Keratinocyte (primary cell): ENCODE measurements around the gene STRIP1. TPM values are rescaled to one million over a fixed set of nuclear protein-coding genes. Genes with fewer than 3 reads are reported as not detected.

Experiments
- DNase-seq: peaks from one replicate; pipeline ENCODE4 v3.0.0-alpha.2; 2011; ENCODE audit warnings: low read depth, missing footprints, low spot score
- FAIRE-seq: peaks from 2 replicates; lab custom pipeline; 2011; peaks lifted over from hg19 to GRCh38; lab: Jason Lieb, UNC
- H2AFZ ChIP-seq: 2 replicates; pipeline ENCODE4 v1.6.0; 2012; ENCODE audit warnings: low read length, control low read depth, inconsistent platforms; ENCODE audit not compliant: control insufficient read depth
- H3K27ac ChIP-seq: 2 replicates; pipeline ENCODE4 v1.5.1; 2011; ENCODE audit warnings: low read length; ENCODE audit not compliant: control insufficient read depth, insufficient read depth
- H3K27me3 ChIP-seq: 3 replicates; pipeline ENCODE4 v1.6.0; 2011; ENCODE audit warnings: low read length; ENCODE audit not compliant: control insufficient read depth, insufficient read depth; ENCODE audit errors: extremely low read depth
- H3K36me3 ChIP-seq, 2 experiments: 2 replicates in 1 of 2; 3 replicates in 1 of 2; pipeline ENCODE4 v1.5.1; 2011; ENCODE audit warnings: low read length in 2 of 2, mild to moderate bottlenecking in 1 of 2; ENCODE audit not compliant: control insufficient read depth in 2 of 2, insufficient read depth in 2 of 2; ENCODE audit errors: extremely low read depth in 1 of 2
- H3K4me1 ChIP-seq: 3 replicates; pipeline ENCODE4 v1.5.1; 2011; ENCODE audit warnings: low read length; ENCODE audit not compliant: control insufficient read depth, insufficient read depth; ENCODE audit errors: extremely low read depth
- H3K4me2 ChIP-seq: 3 replicates; pipeline ENCODE4 v1.6.0; 2011; ENCODE audit warnings: low read depth, low read length; ENCODE audit not compliant: control insufficient read depth, insufficient read depth; ENCODE audit errors: extremely low read depth
- H3K4me3 ChIP-seq, 3 experiments: fragments of 200-600 bp in 1 of 3; sonication (generic) in 1 of 3; 2 replicates in 2 of 3; 3 replicates in 1 of 3; pipeline ENCODE4 v1.5.1; 2011 to 2016; ENCODE audit warnings: low read length in 3 of 3, mild to moderate bottlenecking in 3 of 3, control low read depth in 2 of 3, inconsistent platforms in 1 of 3, low read depth in 1 of 3, mixed read lengths in 1 of 3, mixed run types in 1 of 3, moderate library complexity in 1 of 3; ENCODE audit not compliant: control insufficient read depth in 2 of 3, insufficient read depth in 2 of 3; ENCODE audit errors: extremely low read depth in 1 of 3
- H3K79me2 ChIP-seq: 2 replicates; pipeline ENCODE4 v1.6.0; 2012; ENCODE audit warnings: low read length; ENCODE audit not compliant: control insufficient read depth, insufficient read depth
- H3K9ac ChIP-seq: 3 replicates; pipeline ENCODE4 v1.6.0; 2011; ENCODE audit warnings: low read length; ENCODE audit not compliant: control insufficient read depth, insufficient read depth; ENCODE audit errors: extremely low read depth
- H3K9me1 ChIP-seq: 3 replicates; pipeline ENCODE4 v1.6.0; 2011; ENCODE audit warnings: low read length; ENCODE audit not compliant: control insufficient read depth, insufficient read depth; ENCODE audit errors: extremely low read depth
- H3K9me3 ChIP-seq: 2 replicates; pipeline ENCODE4 v1.5.1; 2012; ENCODE audit warnings: low read depth, low read length; ENCODE audit not compliant: control insufficient read depth
- H4K20me1 ChIP-seq: 3 replicates; pipeline ENCODE4 v1.6.0; 2011; ENCODE audit warnings: low read length; ENCODE audit not compliant: control insufficient read depth, insufficient read depth; ENCODE audit errors: extremely low read depth
- CTCF ChIP-seq, 3 experiments: IDR thresholded peaks in 1 of 3; conservative IDR thresholded peaks in 1 of 3; optimal IDR thresholded peaks in 1 of 3; 2 replicates in 2 of 3; 3 replicates in 1 of 3; pipeline versions ENCODE3 to v1.5.1; 2011; ENCODE audit warnings: low read length in 3 of 3, mild to moderate bottlenecking in 3 of 3, moderate library complexity in 2 of 3, control low read depth in 1 of 3, inconsistent platforms in 1 of 3; ENCODE audit not compliant: insufficient read depth in 2 of 3; ENCODE audit errors: extremely low read depth in 1 of 3
- EZH2 ChIP-seq: IDR thresholded peaks from one replicate; pipeline ENCODE4 v1.6.1; 2012; ENCODE audit warnings: inconsistent platforms, mild to moderate bottlenecking, low read length, moderate library complexity
- dilution Hi-C: fragments of 300-500 bp; cut with MboI; formaldehyde crosslinking; loops from one replicate; pipeline ENCODE4 v1.7.0; 2020; ENCODE audit warnings: low sequenced_read_pairs; ENCODE audit not compliant: extremely low pct_ligation_motif_present
- polyA plus RNA-seq, 5 experiments: library from polyadenylated mRNA; depleted of rRNA in 3 of 5; stranded (reverse) in 3 of 5; stranded (forward) in 1 of 5; unstranded in 1 of 5; fragments of >200 nt; gene quantifications; 1 replicate in 1 of 5; 2 replicates in 3 of 5; 3 replicates in 1 of 5; pipeline versions ENCODE4 v1.2.1 to v1.2.3, GENCODE V29; 2011 to 2012; ENCODE audit warnings: missing spikeins in 2 of 5, low read depth in 1 of 5, low replicate concordance in 1 of 5

The STRIP1 gene
- polyA plus RNA-seq, 1 donor (not counting 4 experiments of a cell fraction or from before 2014, with no cell fraction given), result 24.6 TPM

- no peak overlapping the region for H3K4me2 ChIP-seq
- peaks cover 8% of the 10 kb centered on the region for H3K9me1 ChIP-seq
- no peaks in the 10 kb centered on the region for H3K79me2 ChIP-seq
- FAIRE-seq (no peak), DNase-seq (no peak)
- TF ChIP-seq CTCF (optimal IDR thresholded peaks at IDR 0.05 in 1 of 3, IDR thresholded peaks at IDR 0.05 in 1 of 3, conservative IDR thresholded peaks at IDR 0.05 in 1 of 3; ENCODE audit: extremely low read depth in 1 of 3, insufficient read depth in 2 of 3, low read length in 3 of 3) (no peak), EZH2 (no peak)
- H3K4me1 ChIP-seq, result peaks cover 13% of the 10 kb centered on the region
- no peak overlapping the region for H3K9ac ChIP-seq
- no peaks in the 10 kb centered on the region for H3K27me3 ChIP-seq
- dilution Hi-C loops, result no loop called here
- H4K20me1 ChIP-seq, result no peaks in the 10 kb centered on the region
- no peak overlapping the region for H3K4me3 ChIP-seq
- no peak overlapping the region for H3K27ac ChIP-seq
- H3K36me3 ChIP-seq, result peaks cover 8 to 23% of the 10 kb centered on the region in 2 experiments
- H3K9me3 ChIP-seq, result no peaks in the 10 kb centered on the region
- H2AFZ ChIP-seq, result no peak overlapping the region
Measured at GRCh38 chr1:110061341-110061740, 26.9 kb downstream of the STRIP1 start.

- Histone ChIP-seq H3K27me3 (peaks cover 12% of the 10 kb centered on the region), H3K9ac (no peak overlapping the region), H3K4me3 (no peak overlapping the region), H3K27ac (no peak overlapping the region), H3K9me3 (no peaks in the 10 kb centered on the region), H2AFZ (no peak overlapping the region), H3K9me1 (peaks cover under 1% of the 10 kb centered on the region), H3K36me3 (peaks cover 8 to 17% of the 10 kb centered on the region in 2 experiments), H4K20me1 (no peaks in the 10 kb centered on the region), H3K4me1 (peaks cover under 1% of the 10 kb centered on the region), H3K79me2 (no peaks in the 10 kb centered on the region), H3K4me2 (no peak overlapping the region)
- no peak for DNase-seq
- dilution Hi-C loops, result no loop called here
- no peak for FAIRE-seq
- TF ChIP-seq CTCF (optimal IDR thresholded peaks at IDR 0.05 in 1 of 3, IDR thresholded peaks at IDR 0.05 in 1 of 3, conservative IDR thresholded peaks at IDR 0.05 in 1 of 3; ENCODE audit: extremely low read depth in 1 of 3, insufficient read depth in 2 of 3, low read length in 3 of 3), result no peak
- no peak for TF ChIP-seq EZH2
Measured at GRCh38 chr1:110062612-110063011, 28.2 kb downstream of the STRIP1 start.
